Neutrophil (primary cell): ENCODE data around the gene NFIB.

ENCODE experiments used
- H3K27ac ChIP-seq: fragments of 200-600 bp; sonication (generic); 2 replicates; pipeline ENCODE4 v1.5.1; 2016; ENCODE audit warnings: mild to moderate bottlenecking, moderate library complexity
- H3K27me3 ChIP-seq: fragments of 200-600 bp; sonication (generic); 2 replicates; pipeline ENCODE4 v1.6.0; 2016; ENCODE audit warnings: mild to moderate bottlenecking
- H3K36me3 ChIP-seq: fragments of 200-600 bp; sonication (generic); 2 replicates; pipeline ENCODE4 v1.5.1; 2017
- H3K4me1 ChIP-seq, 2 experiments: fragments of 200-600 bp in 1 of 2; sonication (generic) in 1 of 2; 1 replicate in 1 of 2; 2 replicates in 1 of 2; pipeline versions ENCODE4 v1.5.1 to v1.6.1; 2013 to 2016; ENCODE audit warnings: low read depth in 1 of 2, low read length in 1 of 2, mild to moderate bottlenecking in 1 of 2, moderate library complexity in 1 of 2; ENCODE audit not compliant: control insufficient read depth in 1 of 2, insufficient read depth in 1 of 2
- H3K4me3 ChIP-seq, 2 experiments: fragments of 200-600 bp in 1 of 2; sonication (generic) in 1 of 2; 1 replicate in 1 of 2; 2 replicates in 1 of 2; pipeline ENCODE4 v1.5.1; 2013 to 2016; ENCODE audit warnings: low read depth in 1 of 2, low read length in 1 of 2, mild to moderate bottlenecking in 1 of 2, moderate library complexity in 1 of 2
- H3K9me3 ChIP-seq: fragments of 200-600 bp; sonication (generic); 2 replicates; pipeline ENCODE4 v1.5.1; 2016
- TF ChIP-seq, protein P1 (sequence below): fragments of 200-600 bp; sonication (generic); IDR thresholded peaks from 2 replicates; pipeline ENCODE4 v1.5.1; 2016; ENCODE audit warnings: antibody characterized with exemption

NFIB gene

DNA sequence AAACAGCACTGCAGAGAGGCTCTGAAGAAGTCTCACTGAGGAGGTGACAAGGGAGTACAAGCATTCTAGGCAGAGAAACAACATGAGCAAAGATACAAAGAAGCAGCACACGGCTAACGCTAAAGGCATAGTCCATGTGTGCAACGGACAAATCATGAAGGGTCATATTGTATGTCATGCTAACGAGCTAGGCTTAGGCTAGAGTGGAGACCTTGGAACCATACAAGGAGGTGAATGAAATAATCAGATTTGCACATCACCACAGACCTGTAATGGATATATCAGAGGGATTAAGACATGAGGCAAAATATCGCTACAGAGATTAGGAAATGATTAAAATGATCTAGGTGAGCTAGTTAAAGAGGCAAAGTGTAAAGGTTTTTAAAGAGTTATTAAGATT is 145.6 kb downstream of the NFIB start:
- no peaks in the 10 kb centered on the region for H3K36me3 ChIP-seq
- H3K4me3 ChIP-seq: no peak overlapping the region
- no peaks in the 10 kb centered on the region for H3K9me3 ChIP-seq
- no peaks in the 10 kb centered on the region for H3K4me1 ChIP-seq
- H3K27me3 ChIP-seq: no peaks in the 10 kb centered on the region
- H3K27ac ChIP-seq: no peak overlapping the region
- TF ChIP-seq, protein P1, sequence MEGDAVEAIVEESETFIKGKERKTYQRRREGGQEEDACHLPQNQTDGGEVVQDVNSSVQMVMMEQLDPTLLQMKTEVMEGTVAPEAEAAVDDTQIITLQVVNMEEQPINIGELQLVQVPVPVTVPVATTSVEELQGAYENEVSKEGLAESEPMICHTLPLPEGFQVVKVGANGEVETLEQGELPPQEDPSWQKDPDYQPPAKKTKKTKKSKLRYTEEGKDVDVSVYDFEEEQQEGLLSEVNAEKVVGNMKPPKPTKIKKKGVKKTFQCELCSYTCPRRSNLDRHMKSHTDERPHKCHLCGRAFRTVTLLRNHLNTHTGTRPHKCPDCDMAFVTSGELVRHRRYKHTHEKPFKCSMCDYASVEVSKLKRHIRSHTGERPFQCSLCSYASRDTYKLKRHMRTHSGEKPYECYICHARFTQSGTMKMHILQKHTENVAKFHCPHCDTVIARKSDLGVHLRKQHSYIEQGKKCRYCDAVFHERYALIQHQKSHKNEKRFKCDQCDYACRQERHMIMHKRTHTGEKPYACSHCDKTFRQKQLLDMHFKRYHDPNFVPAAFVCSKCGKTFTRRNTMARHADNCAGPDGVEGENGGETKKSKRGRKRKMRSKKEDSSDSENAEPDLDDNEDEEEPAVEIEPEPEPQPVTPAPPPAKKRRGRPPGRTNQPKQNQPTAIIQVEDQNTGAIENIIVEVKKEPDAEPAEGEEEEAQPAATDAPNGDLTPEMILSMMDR: no peak

- H3K27me3 ChIP-seq: no peaks in the 10 kb centered on the region
- no peaks in the 10 kb centered on the region for H3K4me1 ChIP-seq
- H3K27ac ChIP-seq: no peak overlapping the region
- no peak overlapping the region for H3K4me3 ChIP-seq
- TF ChIP-seq, protein P1: no peak
- no peaks in the 10 kb centered on the region for H3K9me3 ChIP-seq
- H3K36me3 ChIP-seq: no peaks in the 10 kb centered on the region
Measured at GRCh38 chr9:14165376-14166035, 148.4 kb downstream of the NFIB start.

- H3K27me3 ChIP-seq: no peaks in the 10 kb centered on the region
- no peaks in the 10 kb centered on the region for H3K9me3 ChIP-seq
- no peaks in the 10 kb centered on the region for H3K4me1 ChIP-seq
- no peak overlapping the region for H3K27ac ChIP-seq
- no peaks in the 10 kb centered on the region for H3K36me3 ChIP-seq
- TF ChIP-seq, protein P1: no peak
- H3K4me3 ChIP-seq: no peak overlapping the region
Measured at GRCh38 chr9:14164908-14165307, 149.0 kb downstream of the NFIB start.

GRCh38 chr9:14159440-14160216 is 154.3 kb downstream of the NFIB start:
- Histone ChIP-seq H3K4me3 (no peak overlapping the region), H3K27me3 (no peaks in the 10 kb centered on the region), H3K4me1 (no peaks in the 10 kb centered on the region), H3K9me3 (no peaks in the 10 kb centered on the region), H3K27ac (no peak overlapping the region), H3K36me3 (no peaks in the 10 kb centered on the region)
- TF ChIP-seq, protein P1: no peak

GRCh38 chr9:14158916-14159315 is 155.0 kb downstream of the NFIB start:
- H3K27me3 ChIP-seq: no peaks in the 10 kb centered on the region
- no peaks in the 10 kb centered on the region for H3K4me1 ChIP-seq
- no peak overlapping the region for H3K4me3 ChIP-seq
- TF ChIP-seq, protein P1: no peak
- no peaks in the 10 kb centered on the region for H3K9me3 ChIP-seq
- no peaks in the 10 kb centered on the region for H3K36me3 ChIP-seq
- no peak overlapping the region for H3K27ac ChIP-seq
